ENCODE results near the gene SSH2. TPM values are rescaled to one million over a fixed set of nuclear protein-coding genes. Genes with fewer than 3 reads are reported as not detected.
A peak's percentile ranks its signal among the peaks of the same experiment; 100 is the strongest.

The SSH2 gene
- total RNA-seq, 1 donor from 2014 or later: 15.5 TPM

DNA sequence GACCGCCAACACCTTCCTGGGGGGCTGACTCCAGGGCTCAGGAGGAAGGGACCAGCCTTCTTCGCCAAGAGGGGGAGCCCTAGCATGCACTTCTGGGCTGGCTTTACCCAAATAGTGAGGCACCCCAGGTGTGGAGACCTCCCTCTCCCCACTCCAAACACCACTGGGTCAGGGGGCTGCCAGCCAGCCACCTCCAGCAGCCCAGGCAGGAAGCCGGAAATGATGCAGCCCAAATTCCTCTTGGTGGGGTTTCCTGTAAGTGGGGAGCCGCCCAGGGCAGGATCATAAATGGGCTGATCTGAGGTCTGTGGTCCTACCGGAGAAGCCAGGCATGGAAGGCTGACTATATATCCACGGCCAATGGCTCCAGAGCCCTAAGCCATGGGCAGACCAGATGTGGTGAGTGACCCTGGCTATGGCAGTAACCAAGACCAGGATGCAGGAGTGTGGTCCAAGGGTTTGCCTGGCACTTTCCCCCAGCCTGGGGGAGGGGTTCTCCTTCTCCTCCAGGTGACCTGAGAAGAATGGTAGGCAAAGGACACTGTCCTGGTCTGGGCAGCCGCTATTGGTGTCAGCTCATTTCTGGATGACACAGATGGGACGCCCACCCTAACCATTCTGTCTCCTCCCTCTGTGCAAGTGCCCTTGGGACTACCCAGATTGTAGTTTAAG lies 344.8 kb downstream of the SSH2 start:
- FAIRE-seq: no peak
- no peak for DNase-seq (ENCODE audit: low spot score in 2 of 2)

DNA sequence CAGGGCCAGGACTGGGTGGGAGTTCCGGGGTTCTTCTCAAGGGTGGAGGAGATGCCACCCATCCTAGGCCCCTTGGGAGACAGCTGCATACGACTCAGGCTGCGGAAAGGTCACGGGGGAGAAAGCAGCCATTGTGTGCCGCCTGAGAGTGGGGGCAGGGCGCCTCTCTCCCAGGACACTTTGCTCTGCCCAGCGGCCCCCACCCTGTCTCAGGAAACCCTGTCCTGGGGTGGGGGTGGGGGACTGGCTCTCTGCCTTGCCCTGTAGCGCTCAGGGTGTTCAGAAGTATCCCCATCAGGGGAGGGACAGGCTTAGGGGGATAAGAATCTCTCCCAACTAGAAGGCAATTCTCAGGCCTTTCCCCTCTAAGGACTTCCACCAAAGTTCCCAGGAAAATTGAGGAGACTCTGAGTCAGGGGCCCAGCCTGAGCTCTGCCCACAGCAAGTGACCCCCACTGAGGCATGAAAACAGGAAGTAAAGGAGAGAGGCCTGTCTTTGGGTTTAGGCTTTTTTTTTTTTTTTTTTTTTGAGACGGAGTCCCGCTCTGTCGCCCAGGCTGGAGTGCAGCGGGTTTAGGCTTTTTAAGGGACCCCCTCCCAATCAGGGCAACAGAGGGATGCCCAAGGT lies 345.5 kb downstream of the SSH2 start:
- FAIRE-seq: no peak
- DNase-seq (ENCODE audit: low spot score in 2 of 2): peak; percentile 58 to 69

DNA sequence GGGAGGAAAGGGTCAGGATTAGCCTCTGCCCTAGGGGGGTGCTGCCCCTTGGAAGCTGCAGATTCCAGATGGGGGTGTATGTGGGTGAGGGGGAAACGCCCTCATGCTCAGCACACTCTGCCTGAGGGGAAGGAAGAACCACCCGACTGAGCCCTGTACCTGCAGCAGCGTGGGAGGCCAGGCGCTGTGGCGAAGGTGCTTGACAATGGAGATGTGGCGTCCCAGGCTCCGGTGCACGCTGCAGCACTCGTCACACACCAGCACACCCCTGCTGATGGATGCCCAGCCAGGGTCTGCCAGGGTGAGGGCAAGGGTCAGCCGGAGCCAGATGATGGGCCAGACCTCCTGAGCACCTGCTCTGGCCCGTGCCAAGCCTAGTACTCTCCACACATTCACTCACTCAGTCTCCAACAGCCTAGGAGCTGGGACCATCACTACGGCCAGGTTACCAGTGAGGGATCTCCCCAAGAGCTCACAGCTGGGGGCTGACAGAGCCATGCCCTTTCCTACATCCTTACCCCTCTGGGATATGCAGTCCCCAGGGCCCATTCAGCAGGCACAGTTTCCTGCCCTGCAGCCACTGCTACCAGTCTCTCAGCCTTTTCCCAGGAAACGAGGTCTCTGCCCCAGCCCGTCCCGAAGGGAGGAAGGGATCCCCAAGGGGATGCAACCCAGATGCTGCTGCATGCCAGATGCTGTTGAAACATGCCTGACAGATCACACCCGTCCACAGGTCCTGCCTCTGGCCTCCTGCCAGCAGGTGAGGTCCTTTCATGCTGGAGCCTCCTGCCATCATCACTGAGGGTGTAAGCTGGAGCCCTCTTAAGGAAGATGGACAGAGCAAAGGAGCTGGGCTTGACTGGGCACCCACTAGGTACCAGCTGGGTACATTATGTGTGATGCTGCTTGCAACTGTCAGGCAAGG lies 346.4 kb downstream of the SSH2 start:
- FAIRE-seq (no peak), DNase-seq (ENCODE audit: low spot score in 2 of 2) (no peak)

DNA sequence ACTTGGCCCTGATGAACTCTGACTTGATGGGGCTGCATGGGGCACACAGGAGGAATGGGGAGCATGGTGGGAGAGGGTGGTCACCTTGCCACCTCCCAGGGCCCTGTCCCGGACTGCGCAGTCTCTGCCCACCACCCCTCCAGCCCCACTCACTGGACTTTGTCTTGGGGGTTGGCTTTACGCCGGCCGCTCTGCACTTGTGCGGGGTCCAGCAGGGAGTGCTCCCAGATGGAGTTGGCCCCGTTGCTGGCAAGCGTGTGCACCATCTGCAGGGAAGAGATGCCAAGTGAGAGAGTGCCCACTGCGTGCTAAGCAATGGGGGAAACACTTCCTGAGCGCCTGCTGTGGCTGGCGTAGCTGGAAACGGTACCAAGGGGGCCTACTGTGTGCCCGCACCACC lies 347.3 kb downstream of the SSH2 start:
- DNase-seq (ENCODE audit: low spot score in 2 of 2) (peak in 1 of 2 donors; percentile 74), FAIRE-seq (no peak)

DNA sequence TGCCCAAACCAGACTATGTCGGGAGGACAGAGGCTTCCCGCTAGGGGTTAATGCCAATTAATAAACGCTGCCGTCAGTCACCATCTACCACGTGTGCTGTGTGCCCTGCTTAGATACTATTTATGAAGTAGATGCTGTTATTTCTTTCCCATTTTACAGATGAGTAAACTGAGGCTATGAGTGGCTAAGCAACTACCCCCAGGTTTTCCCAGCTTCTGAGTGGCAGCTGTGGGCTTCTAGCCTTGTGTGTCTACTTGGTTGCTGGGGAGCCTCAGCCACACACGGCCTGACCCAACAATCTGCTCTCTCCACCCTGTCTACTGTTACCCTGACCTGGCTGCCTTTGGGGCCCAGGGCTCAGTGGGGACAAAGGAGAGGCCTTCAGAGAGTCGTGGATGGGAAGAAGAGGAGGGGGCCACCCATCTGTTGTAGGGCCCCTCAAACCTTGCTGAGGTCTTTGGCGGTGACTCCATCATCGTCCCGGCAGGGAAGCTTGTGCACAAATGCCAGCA lies 347.7 kb downstream of the SSH2 start:
- FAIRE-seq (no peak), DNase-seq (ENCODE audit: low spot score in 2 of 2) (no peak)

DNA sequence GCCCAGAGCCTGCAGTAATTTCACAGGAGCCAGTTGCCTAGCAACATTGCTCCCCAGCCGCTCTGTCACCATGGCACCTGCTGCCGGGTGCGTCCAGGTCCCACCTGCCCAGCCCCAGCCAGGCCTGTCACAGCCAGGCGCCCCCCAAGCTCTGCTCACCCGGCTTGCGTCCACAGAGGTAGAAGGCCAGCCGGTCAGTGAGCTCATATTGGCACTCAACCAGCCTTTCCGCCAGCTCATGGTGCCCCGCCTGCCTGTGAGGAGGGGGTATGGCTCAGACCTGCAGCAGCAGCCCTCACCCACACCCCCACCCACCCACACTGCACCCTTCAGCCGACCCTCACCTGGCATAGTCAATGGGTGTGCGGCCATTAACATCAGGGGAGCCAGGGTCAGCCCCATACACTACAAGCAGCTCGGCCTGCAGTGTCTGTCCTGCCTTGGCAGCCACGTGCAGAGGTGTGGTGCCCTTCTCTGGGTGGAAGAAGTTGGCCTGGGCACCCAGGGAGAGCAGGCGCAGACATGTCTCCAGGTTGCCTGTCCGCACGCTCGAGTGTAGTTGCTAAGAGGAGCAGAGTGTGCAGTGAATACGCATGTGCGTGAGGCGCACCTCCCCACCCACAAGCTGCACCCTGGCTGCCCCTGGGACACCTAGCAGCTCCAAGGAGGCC lies 348.3 kb downstream of the SSH2 start:
- DNase-seq (ENCODE audit: low spot score in 2 of 2) (peak in 1 of 2 donors; percentile 55), FAIRE-seq (no peak)

DNA sequence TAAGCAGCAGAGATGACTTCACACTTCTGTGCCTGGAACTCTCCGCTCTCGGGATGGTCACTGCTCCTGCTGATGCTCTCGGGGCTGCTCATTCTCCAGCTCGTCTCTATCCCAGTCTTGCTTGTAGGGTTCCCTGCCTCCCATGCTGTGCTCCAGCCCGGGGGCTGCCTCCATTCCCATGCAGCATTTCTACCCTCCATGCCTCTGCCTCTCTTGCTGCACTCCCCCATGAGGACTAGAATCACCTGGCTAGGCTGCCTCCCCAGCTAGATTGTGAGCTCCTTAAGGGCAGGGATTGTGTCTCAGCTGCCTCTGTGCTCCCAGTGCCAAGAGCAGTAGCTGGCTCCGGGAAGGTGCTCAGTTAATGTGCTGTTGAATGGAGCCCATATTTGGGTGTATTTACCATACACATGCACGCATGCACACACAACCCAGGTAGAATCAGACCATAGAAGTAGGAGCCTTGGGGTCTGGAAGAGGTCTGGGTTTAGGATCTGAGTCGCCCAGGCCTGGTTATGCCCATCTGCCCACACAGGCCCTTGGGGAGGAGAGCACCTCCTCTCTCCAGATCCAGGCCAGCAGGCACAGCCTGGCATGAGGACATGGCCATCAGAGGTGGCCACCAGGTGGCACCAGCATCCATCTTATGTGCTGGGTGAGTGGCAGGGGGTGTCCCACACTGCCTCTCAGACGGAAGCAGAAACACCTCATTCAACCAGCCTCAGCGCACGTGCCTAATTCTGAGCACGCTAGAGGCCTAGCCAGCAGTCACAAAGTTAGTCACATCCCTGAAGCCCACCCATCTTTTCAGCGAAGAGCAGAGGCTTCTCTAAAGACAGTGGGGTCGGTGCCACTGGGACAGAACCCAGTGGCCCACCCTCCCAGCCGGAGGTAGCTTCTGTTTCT lies 349.9 kb downstream of the SSH2 start:
- no peak for FAIRE-seq
- peak; percentile 86 to 94 for DNase-seq (ENCODE audit: low spot score in 2 of 2)

DNA sequence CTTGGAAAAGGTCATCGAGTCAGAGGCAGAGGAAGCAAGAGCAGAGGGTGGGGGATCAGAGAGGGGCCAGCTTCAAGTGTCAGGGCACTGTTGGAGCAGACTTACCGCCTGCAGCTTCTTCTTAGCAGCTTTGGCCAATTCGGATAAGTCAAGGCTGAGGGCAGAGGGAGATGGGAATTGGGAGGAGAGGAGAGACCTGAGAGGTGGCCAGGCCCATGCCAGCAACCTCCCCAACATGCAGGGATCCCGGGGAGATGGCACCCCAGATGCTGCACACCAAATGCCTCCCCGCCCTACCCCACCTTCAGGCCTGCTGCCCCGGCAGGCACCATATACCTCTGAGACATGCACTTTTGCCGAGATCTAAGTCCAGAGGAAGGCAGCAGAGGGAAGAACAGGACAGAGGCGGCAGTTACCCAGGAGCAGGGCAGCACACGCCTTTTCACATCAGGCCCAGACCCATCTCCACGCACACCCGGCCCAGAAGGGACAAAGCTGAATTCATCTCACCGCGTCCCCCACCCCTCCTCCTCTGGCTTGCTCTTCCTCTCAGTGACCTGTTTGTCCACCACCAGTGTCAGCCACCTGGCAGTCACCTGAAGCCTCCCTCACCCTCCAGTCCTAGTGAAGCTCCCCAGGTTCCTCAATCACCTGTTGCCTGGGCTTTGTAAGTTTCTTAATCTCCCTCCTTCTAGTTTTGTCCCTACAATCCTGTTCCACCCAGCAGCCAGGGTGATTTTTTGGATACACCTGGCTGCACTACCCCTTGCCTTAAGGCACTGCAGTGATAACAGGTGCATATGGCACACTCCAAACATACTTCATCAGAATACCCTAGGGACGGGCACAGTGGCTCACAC lies 351.2 kb downstream of the SSH2 start:
- FAIRE-seq (no peak), DNase-seq (ENCODE audit: low spot score in 2 of 2) (peak in 1 of 2 donors; percentile 12)

DNA sequence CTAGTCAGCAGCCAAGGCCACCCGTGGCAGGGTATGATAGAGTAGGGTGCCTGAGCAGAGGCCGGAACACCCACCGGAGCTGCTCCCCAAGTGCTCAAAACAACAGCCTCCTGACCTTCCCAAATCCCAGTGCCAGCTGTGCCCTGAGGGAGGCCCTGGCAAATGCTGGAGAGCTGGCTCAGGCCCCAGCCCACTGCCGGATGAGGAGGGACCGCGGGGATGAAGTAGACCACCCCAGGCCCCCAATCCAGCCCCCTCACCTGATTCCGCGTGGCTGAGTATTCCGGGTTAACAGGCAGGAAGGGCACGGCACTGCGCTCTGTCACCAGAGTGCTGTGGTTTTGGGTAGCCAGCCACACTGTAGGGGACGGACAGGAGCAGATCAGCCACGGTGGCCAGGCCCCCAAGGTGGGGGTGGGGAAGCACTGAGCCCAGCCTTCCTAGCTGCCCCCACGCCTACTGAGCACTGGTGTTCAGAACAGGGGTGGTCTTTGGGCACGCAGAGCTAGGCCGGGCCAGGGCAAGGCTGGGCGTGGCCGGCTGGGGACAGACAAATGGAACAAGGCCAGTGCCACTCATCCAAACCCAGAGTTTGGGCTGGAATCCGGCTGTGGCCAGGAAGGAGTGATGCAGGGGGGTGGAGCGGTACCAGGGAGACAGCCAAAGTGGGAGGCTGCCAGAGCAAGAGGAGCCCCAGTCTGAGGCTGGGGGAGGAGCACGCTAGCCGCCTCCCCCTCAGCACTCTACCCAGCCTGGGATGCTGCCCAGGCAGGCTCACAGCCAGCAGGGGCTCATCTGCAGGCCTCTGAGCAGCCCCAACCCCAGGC lies 352.4 kb downstream of the SSH2 start:
- FAIRE-seq (no peak), DNase-seq (ENCODE audit: low spot score in 2 of 2) (peak; percentile 61 to 66)

DNA sequence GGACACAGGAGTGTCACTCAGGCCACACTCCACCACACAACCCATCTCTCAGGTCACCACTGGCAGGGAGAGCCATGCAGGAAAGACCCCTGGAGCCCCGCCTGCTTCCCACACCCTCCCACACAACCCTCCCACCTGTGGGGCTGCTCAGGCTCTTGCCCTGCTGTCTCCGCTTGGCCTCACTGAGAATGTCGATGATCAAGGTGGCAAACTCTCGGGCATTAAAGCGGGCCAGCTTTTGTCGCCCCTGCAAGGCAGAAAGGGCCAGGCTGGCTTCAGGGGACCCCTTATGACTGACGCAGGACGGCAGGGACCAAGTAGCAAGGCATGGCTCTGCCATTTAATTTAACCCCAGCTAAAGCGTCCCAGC lies 353.0 kb downstream of the SSH2 start:
- FAIRE-seq (no peak), DNase-seq (ENCODE audit: low spot score in 2 of 2) (no peak)

DNA sequence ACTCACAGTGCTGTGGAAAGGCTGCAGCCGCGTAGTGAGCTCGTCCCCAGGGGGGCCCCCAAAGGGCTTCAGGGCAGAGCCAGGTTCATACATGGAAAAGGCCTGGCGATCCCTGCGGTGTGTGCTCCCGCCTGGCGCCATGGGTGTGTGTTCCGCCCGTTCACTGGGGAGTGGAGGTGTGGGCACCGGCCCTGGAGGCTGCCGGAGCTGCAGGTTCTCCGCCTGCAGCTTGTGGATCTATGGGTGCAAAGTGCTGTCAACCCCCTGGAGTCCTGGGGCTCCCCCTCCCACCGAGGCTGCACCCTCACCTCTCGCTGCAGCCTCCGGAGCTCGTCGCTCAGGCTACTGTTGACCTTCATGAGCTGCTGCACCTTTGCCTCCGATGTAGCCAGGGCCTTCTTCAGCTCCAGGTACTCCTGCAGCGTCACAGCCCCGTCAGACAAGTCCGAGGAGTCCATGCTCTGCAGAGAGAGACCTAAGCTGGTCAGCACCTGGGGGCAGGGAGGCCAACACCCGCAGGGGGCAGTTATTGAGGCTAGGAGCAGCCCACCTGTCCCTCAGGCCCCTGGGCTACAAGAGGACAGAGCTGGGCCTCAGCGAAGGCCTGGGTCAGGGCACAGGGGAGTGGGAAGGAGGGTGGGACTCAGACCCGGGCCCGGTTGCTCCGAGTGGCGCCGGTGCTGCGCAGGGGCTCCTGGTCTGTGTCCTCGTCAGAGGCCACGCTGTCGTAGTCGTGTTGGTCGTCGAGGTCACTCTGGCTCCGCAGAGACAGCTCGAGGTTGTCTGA lies 353.6 kb downstream of the SSH2 start:
- FAIRE-seq (no peak), DNase-seq (ENCODE audit: low spot score in 2 of 2) (no peak)

Small RNAs within 50 kb of the gene (small RNA-seq; reads per million reads assigned to genes)
- not detected for gene RF00156
- gene RF01210: not detected
- gene RNU6-920P: not detected

Other genes starting within 250 kb of the SSH2 start
- gene EFCAB5, start 11.4 kb upstream of the SSH2 start, total RNA-seq: 2.9 TPM
- 5.7 TPM for gene NSRP1, start 186.6 kb upstream of the SSH2 start, total RNA-seq

All from frontal cortex (tissue), 4 donors.